IMR-90 (cell line): Measurements from ENCODE around the gene FITM2. TPM values are rescaled to one million over a fixed set of nuclear protein-coding genes. Genes with fewer than 3 reads are reported as not detected.

Source experiments
- microRNA-seq, 2 experiments: library from miRNA; stranded (forward) in 1 of 2; unstranded in 1 of 2; fragments of 10-50 nt in 1 of 2; fragments of <30 nt in 1 of 2; gene quantifications in 1 of 2; microRNA quantifications in 1 of 2; one replicate each; pipeline versions ENCODE3 to v1.1.0; 2013 to 2020; ENCODE audit not compliant: insufficient read depth in 1 of 2, insufficient read length in 1 of 2, unreplicated experiment in 1 of 2
- polyA plus RNA-seq, 3 experiments: library from polyadenylated mRNA; depleted of rRNA; stranded (reverse); fragments of >200 nt; gene quantifications; 2 replicates each; pipeline ENCODE4 v1.2.3, GENCODE V29; 2012; ENCODE audit warnings: low replicate concordance in 1 of 3
- small RNA-seq, 5 experiments: library from RNA; depleted of rRNA; stranded (forward); fragments of <200 nt; gene quantifications; one replicate each; pipeline ENCODE3, GENCODE V24; 2012
- total RNA-seq: library from RNA; depleted of rRNA; stranded (reverse); fragments of >200 nt; gene quantifications from 2 replicates; pipeline ENCODE4 v1.2.3, GENCODE V29; 2012; rRNA removed

Gene FITM2
- total and polyA plus RNA-seq, 2 of the 4 experiments (the other 2 are of a cell fraction) = 3.4 to 6.5 TPM

Small RNAs within 50 kb of the gene (microRNA-seq; reads per million reads assigned to microRNA genes)
- gene RF00019 (ENCODE audit: insufficient read depth, insufficient read length) = not detected

Small RNAs within 50 kb of the gene (small RNA-seq; reads per million reads assigned to genes)
- gene RF00019 = 0 reads per million in 5 experiments

Other genes starting within 250 kb of the FITM2 start
- 0.54 and 0.83 TPM in 2 replicates for gene JPH2, start 124.0 kb downstream of the FITM2 start, total RNA-seq
- gene JPH2, start 124.0 kb downstream of the FITM2 start, polyA plus RNA-seq (2012; rRNA removed) = 0.44 TPM in 2 replicates
- 66.9 and 70.6 TPM in 2 replicates for gene OSER1, start 100.4 kb downstream of the FITM2 start, total RNA-seq
- gene OSER1, start 100.4 kb downstream of the FITM2 start, polyA plus RNA-seq (2012; rRNA removed) = 27.7 and 32.6 TPM in 2 replicates
- not detected in 2 replicates for gene GDAP1L1, start 63.9 kb downstream of the FITM2 start, total RNA-seq
- gene GDAP1L1, start 63.9 kb downstream of the FITM2 start, polyA plus RNA-seq (2012; rRNA removed) = not detected in 2 replicates
- not detected in 2 replicates for gene R3HDML, start 25.8 kb upstream of the FITM2 start, total RNA-seq
- not detected in 2 replicates for gene R3HDML, start 25.8 kb upstream of the FITM2 start, polyA plus RNA-seq (2012; rRNA removed)
- not detected in 2 replicates for gene HNF4A, start 44.5 kb upstream of the FITM2 start, total RNA-seq
- gene HNF4A, start 44.5 kb upstream of the FITM2 start, polyA plus RNA-seq (2012; rRNA removed) = not detected in 2 replicates
- 8.2 and 11.9 TPM in 2 replicates for gene TTPAL, start 164.7 kb upstream of the FITM2 start, total RNA-seq
- 18.1 and 18.8 TPM in 2 replicates for gene TTPAL, start 164.7 kb upstream of the FITM2 start, polyA plus RNA-seq (2012; rRNA removed)
- gene SERINC3, start 210.9 kb upstream of the FITM2 start, total RNA-seq = 88.3 and 101 TPM in 2 replicates
- gene SERINC3, start 210.9 kb upstream of the FITM2 start, polyA plus RNA-seq (2012; rRNA removed) = 132 TPM in 2 replicates